ENCODE results near the gene PCMTD2. TPM values are rescaled to one million over a fixed set of nuclear protein-coding genes. Genes with fewer than 3 reads are reported as not detected.

Gene PCMTD2
- total and polyA plus RNA-seq, 2 experiments from 2014 or later, result 33.8 to 76.1 TPM

DNA sequence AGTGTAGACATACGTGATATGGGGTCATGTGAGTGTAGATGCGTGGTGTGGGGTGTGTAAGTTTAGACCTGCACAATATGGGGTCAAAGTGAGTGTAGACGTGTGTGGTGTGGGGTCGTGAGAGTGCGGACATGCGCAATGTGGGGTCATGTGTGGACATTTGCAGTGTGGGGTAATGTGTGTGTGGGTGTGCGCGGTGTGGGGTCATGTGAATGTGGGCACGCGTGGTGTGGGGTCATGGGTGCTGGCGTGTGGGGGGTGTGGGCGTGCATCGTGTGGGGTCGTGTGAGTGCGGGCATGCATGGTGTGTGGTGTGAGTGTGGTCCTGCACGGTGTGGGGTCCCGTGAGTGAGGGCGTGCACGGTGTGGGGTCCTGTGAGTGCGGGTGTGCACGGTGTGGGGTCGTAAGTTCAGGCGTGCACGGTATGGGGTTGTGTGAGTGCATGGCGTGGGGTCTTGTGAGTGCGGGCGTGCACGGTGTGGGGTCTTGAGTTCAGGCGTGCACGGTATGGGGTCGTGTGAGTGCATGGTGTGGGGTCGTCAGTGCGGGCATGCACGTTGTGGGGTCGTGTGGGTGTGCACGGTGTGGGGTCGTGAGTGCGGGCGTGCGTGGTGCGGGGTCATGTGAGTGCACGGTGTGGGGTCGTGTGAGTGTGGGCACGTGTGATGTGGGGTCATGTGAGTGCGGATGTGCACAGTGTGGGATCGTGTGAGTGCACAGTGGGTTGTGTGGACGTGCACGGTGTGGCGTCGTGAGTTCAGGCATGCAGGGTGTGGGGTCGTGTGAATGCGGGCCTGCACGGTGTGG, 14.3 kb downstream of the PCMTD2 start:
- Mint-ChIP-seq H3K4me3 (no peak overlapping the region; the same call in 2 of the 3 replicates), H3K36me3 (ENCODE audit: low read depth) (peaks cover 29% of the 10 kb centered on the region), H3K4me1 (no peaks in the 10 kb centered on the region), H3K27ac (no peak overlapping the region; the same call in 1 of the 2 replicates), H3K27me3 (ENCODE audit: insufficient read depth, low read depth, poor library complexity) (no peaks in the 10 kb centered on the region), H3K9me3 (no peaks in the 10 kb centered on the region; the same call in 2 of the 3 replicates)
- Histone ChIP-seq H3K9me2 (ENCODE audit: insufficient read depth) (no peaks in the 10 kb centered on the region), H3F3A (replicated peaks; ENCODE audit: low read depth) (no peaks in the 10 kb centered on the region), H4K20me1 (replicated peaks; ENCODE audit: insufficient read depth) (no peaks in the 10 kb centered on the region; the same call in 1 of the 2 replicates), H3K36me3 (ENCODE audit: insufficient read depth) (peaks cover 8% of the 10 kb centered on the region), H3K4me2 (no peak overlapping the region), H3K4me1 (ENCODE audit: insufficient read depth) (no peaks in the 10 kb centered on the region), H2AFZ (no peak overlapping the region), H3K79me2 (replicated peaks; ENCODE audit: insufficient read depth) (peaks cover 12% of the 10 kb centered on the region; the same call in 1 of the 2 replicates), H3K27ac (ENCODE audit: low read depth) (no peak overlapping the region), H3K4me3 (no peak overlapping the region), H3K27me3 (ENCODE audit: insufficient read depth) (no peaks in the 10 kb centered on the region)
- ATAC-seq (no peak), DNase-seq (ENCODE audit: low spot score) (no peak)
- no peak for TF ChIP-seq POLR2AphosphoS5 (IDR thresholded peaks at IDR 0.05; ENCODE audit: low read depth)
- TF ChIP-seq STAT1 (IDR thresholded peaks at IDR 0.05; ENCODE audit: unreplicated experiment), result no peak
- no peak for TF ChIP-seq REST (IDR thresholded peaks at IDR 0.05; ENCODE audit: unreplicated experiment)
- TF ChIP-seq ZNF462 (CRISPR knock-in tag; IDR thresholded peaks at IDR 0.05), result no peak
- no peak for TF ChIP-seq EZH2 (IDR thresholded peaks at IDR 0.05; ENCODE audit: low read depth, unreplicated experiment)
- no peak for TF ChIP-seq NANOG (IDR thresholded peaks at IDR 0.05; ENCODE audit: borderline replicate concordance)
- TF ChIP-seq CREB1 (CRISPR knock-in tag; IDR thresholded peaks at IDR 0.05; ENCODE audit: low read depth), result no peak
- no peak for TF ChIP-seq ZNF114 (CRISPR knock-in tag; IDR thresholded peaks at IDR 0.05)
- TF ChIP-seq ZNF331 (CRISPR knock-in tag; IDR thresholded peaks at IDR 0.05; ENCODE audit: low read depth), result no peak
- no peak for TF ChIP-seq CTCF (conservative IDR thresholded peaks at IDR 0.05; ENCODE audit: low read depth in 2 of 2)
- no peak for TF ChIP-seq JUNB (IDR thresholded peaks at IDR 0.05; ENCODE audit: unreplicated experiment)
- TF ChIP-seq EZH2phosphoT487 (IDR thresholded peaks at IDR 0.05; ENCODE audit: unreplicated experiment), result no peak
- TF ChIP-seq ETS1 (IDR thresholded peaks at IDR 0.05), result no peak
